ENCODE results near the gene CHI3L2.

- TF ChIP-seq CTCF (CRISPR knock-in tag; IDR thresholded peaks at IDR 0.05) (no peak), U2AF2 (IDR thresholded peaks at IDR 0.05; ENCODE audit: low read depth, low read length) (no peak), CBX1 (IDR thresholded peaks at IDR 0.05; ENCODE audit: low read depth) (no peak)
Measured at GRCh38 chr1:111199881-111200801, 27.4 kb upstream of the CHI3L2 start, which contains the start of gene DENND2D.

Measured in HepG2 (cell line).